SK-N-SH (cell line): ENCODE results near the gene PLEKHA8. TPM values are rescaled to one million over a fixed set of nuclear protein-coding genes. Genes with fewer than 3 reads are reported as not detected.

Source experiments
- CTCF ChIA-PET: fragments of 300-600, 350-600 bp; formaldehyde crosslinking; extraction: SDS; loops from one replicate; lab custom pipeline; 2021; lab: Yijun Ruan, JAX
- POLR2A ChIA-PET: fragments of 350-600 bp; sonication (Branson Sonifier 250); formaldehyde crosslinking; extraction: SDS; loops from one replicate; lab custom pipeline; 2020; ENCODE audit warnings: antibody characterized with exemption, inconsistent platforms; lab: Yijun Ruan, JAX
- DNase-seq: peaks from one replicate; pipeline ENCODE4 v3.0.0; 2012
- H2AFZ ChIP-seq: fragments of 200-600 bp; sonication (generic); 2 replicates; pipeline ENCODE4 v1.8.1; 2016; ENCODE audit warnings: antibody characterized with exemption, mild to moderate bottlenecking, low read depth
- H3F3A ChIP-seq: fragments of 200-600 bp; sonication (generic); replicated peaks from 2 replicates; pipeline ENCODE3; 2016; ENCODE audit warnings: antibody characterized with exemption, mild to moderate bottlenecking; ENCODE audit not compliant: insufficient read depth
- H3K27ac ChIP-seq, 2 experiments: fragments of 200-500 bp in 1 of 2; fragments of 200-600 bp in 1 of 2; sonication (Bioruptor generic) in 1 of 2; sonication (generic), shearing (Covaris generic) in 1 of 2; 2 replicates each; pipeline versions ENCODE4 v1.5.1 to v1.6.1; 2014 to 2016; ENCODE audit warnings: low read depth in 2 of 2, inconsistent platforms in 1 of 2, low read length in 1 of 2, mild to moderate bottlenecking in 1 of 2, mixed read lengths in 1 of 2
- H3K27me3 ChIP-seq: fragments of 200-600 bp; sonication (generic), shearing (Covaris generic); 2 replicates; pipeline ENCODE4 v1.6.1; 2016; ENCODE audit warnings: mixed run types; ENCODE audit not compliant: insufficient read depth
- H3K36me3 ChIP-seq, 2 experiments: fragments of 200-500 bp in 1 of 2; fragments of 200-600 bp in 1 of 2; sonication (Bioruptor generic) in 1 of 2; sonication (generic) in 1 of 2; replicated peaks in 1 of 2; 2 replicates each; pipeline versions ENCODE3 to v1.5.1; 2014 to 2016; ENCODE audit warnings: low read length in 1 of 2, mild to moderate bottlenecking in 1 of 2; ENCODE audit not compliant: insufficient read depth in 2 of 2, control insufficient read depth in 1 of 2
- H3K4me1 ChIP-seq, 2 experiments: fragments of 200-500 bp in 1 of 2; fragments of 200-600 bp in 1 of 2; sonication (Bioruptor generic) in 1 of 2; sonication (generic), shearing (Covaris generic) in 1 of 2; 2 replicates each; pipeline versions ENCODE4 v1.5.1 to v1.6.1; 2014 to 2016; ENCODE audit warnings: low read depth in 1 of 2, low read length in 1 of 2, mixed run types in 1 of 2; ENCODE audit not compliant: insufficient read depth in 2 of 2, control insufficient read depth in 1 of 2
- H3K4me2 ChIP-seq: fragments of 200-600 bp; sonication (generic), shearing (Covaris generic); 2 replicates; pipeline ENCODE4 v1.6.1; 2017; ENCODE audit warnings: mixed run types
- H3K4me3 ChIP-seq, 2 experiments: fragments of 200-500 bp in 1 of 2; fragments of 200-600 bp in 1 of 2; sonication (Bioruptor generic) in 1 of 2; sonication (generic), shearing (Covaris generic) in 1 of 2; 2 replicates each; pipeline versions ENCODE4 v1.5.1 to v1.8.1; 2014 to 2016; ENCODE audit warnings: low read depth in 2 of 2, inconsistent platforms in 1 of 2, low read length in 1 of 2, mild to moderate bottlenecking in 1 of 2, mixed read lengths in 1 of 2, moderate library complexity in 1 of 2
- H3K79me2 ChIP-seq: fragments of 200-600 bp; sonication (generic); 2 replicates; pipeline ENCODE4 v1.8.1; 2017; ENCODE audit warnings: mild to moderate bottlenecking; ENCODE audit not compliant: insufficient read depth
- H3K9ac ChIP-seq: fragments of 200-600 bp; sonication (generic); 2 replicates; pipeline ENCODE4 v1.6.1; 2017; ENCODE audit warnings: mixed run types
- H3K9me2 ChIP-seq: fragments of 200-600 bp; sonication (generic); 2 replicates; pipeline ENCODE4 v1.6.1; 2017; ENCODE audit warnings: mixed run types
- H3K9me3 ChIP-seq: fragments of 200-600 bp; sonication (generic); 2 replicates; pipeline ENCODE4 v1.6.1; 2017; ENCODE audit warnings: mixed run types, mild to moderate bottlenecking, moderate library complexity
- H4K20me1 ChIP-seq: fragments of 200-600 bp; sonication (generic); 2 replicates; pipeline ENCODE4 v1.6.1; 2017; ENCODE audit warnings: mild to moderate bottlenecking, mixed run types; ENCODE audit not compliant: insufficient read depth
- ELF1 ChIP-seq: IDR thresholded peaks from 2 replicates; pipeline ENCODE4 v1.4.0; 2012
- EP300 ChIP-seq, 2 experiments: IDR thresholded peaks; 2 replicates each; pipeline versions ENCODE4 v1.4.0 to v1.6.1; 2012; ENCODE audit warnings: borderline replicate concordance in 1 of 2, low read depth in 1 of 2, low read length in 1 of 2
- FOSL2 ChIP-seq: IDR thresholded peaks from 2 replicates; pipeline ENCODE4 v1.4.0; 2012; ENCODE audit warnings: low read depth, mild to moderate bottlenecking, moderate library complexity, borderline replicate concordance
- FOXM1 ChIP-seq: IDR thresholded peaks from 2 replicates; pipeline ENCODE4 v1.4.0; 2012; ENCODE audit warnings: low read depth, mild to moderate bottlenecking
- JUND ChIP-seq: IDR thresholded peaks from 2 replicates; pipeline ENCODE4 v1.4.0; 2012
- MEF2A ChIP-seq: IDR thresholded peaks from 2 replicates; pipeline ENCODE4 v1.4.0; 2012; ENCODE audit warnings: low read depth, borderline replicate concordance
- MXI1 ChIP-seq: IDR thresholded peaks from 2 replicates; pipeline ENCODE4 v1.6.1; 2012; ENCODE audit warnings: mild to moderate bottlenecking, low read depth, low read length, improper control_type of control experiment
- NRF1 ChIP-seq: IDR thresholded peaks from 2 replicates; pipeline ENCODE4 v1.6.1; 2012; ENCODE audit warnings: low read depth, mild to moderate bottlenecking, low read length
- POLR2AphosphoS5 ChIP-seq: IDR thresholded peaks from 2 replicates; pipeline ENCODE4 v1.6.1; 2012; ENCODE audit warnings: low read depth, low read length
- RAD21 ChIP-seq: IDR thresholded peaks from 2 replicates; pipeline ENCODE4 v1.6.1; 2012; ENCODE audit warnings: mild to moderate bottlenecking, low read length
- RXRA ChIP-seq: IDR thresholded peaks from 2 replicates; pipeline ENCODE4 v1.4.0; 2012; ENCODE audit warnings: low read depth, mild to moderate bottlenecking, borderline replicate concordance
- SIN3A ChIP-seq: IDR thresholded peaks from 2 replicates; pipeline ENCODE4 v1.6.1; 2012; ENCODE audit warnings: low read depth, mild to moderate bottlenecking, low read length, moderate library complexity, borderline replicate concordance
- SMC3 ChIP-seq: IDR thresholded peaks from 2 replicates; pipeline ENCODE4 v1.6.1; 2012; ENCODE audit warnings: low read depth, low read length, improper control_type of control experiment
- TAF1 ChIP-seq: IDR thresholded peaks from 2 replicates; pipeline ENCODE4 v1.6.1; 2012; ENCODE audit warnings: low read depth, mild to moderate bottlenecking, low read length, moderate library complexity, borderline replicate concordance
- TCF12 ChIP-seq: IDR thresholded peaks from 2 replicates; pipeline ENCODE4 v1.4.0; 2012
- YY1 ChIP-seq: IDR thresholded peaks from 2 replicates; pipeline ENCODE4 v1.4.0; 2012; ENCODE audit warnings: low read depth, mild to moderate bottlenecking
- polyA plus RNA-seq, 3 experiments: library from polyadenylated mRNA; depleted of rRNA; stranded (reverse); fragments of >200 nt; gene quantifications; 2 replicates each; pipeline ENCODE4 v1.2.3, GENCODE V29; 2012
- TF ChIP-seq, protein P1 (sequence below): IDR thresholded peaks from 2 replicates; pipeline ENCODE4; 2012
- TF ChIP-seq, protein P2 (sequence below): IDR thresholded peaks from 2 replicates; pipeline ENCODE4 v1.4.0; 2012; ENCODE audit warnings: low read depth, borderline replicate concordance
- TF ChIP-seq, protein P3 (sequence below): IDR thresholded peaks from 2 replicates; pipeline ENCODE4 v1.4.0; 2012; ENCODE audit warnings: low read depth, borderline replicate concordance
- TF ChIP-seq, protein P4 (sequence below): IDR thresholded peaks from 2 replicates; pipeline ENCODE4 v1.6.1; 2012; ENCODE audit warnings: mild to moderate bottlenecking, low read depth, low read length, moderate library complexity

The PLEKHA8 gene
- polyA plus RNA-seq, 1 of the 3 experiments (the other 2 are of a cell fraction): 4.9 TPM

DNA sequence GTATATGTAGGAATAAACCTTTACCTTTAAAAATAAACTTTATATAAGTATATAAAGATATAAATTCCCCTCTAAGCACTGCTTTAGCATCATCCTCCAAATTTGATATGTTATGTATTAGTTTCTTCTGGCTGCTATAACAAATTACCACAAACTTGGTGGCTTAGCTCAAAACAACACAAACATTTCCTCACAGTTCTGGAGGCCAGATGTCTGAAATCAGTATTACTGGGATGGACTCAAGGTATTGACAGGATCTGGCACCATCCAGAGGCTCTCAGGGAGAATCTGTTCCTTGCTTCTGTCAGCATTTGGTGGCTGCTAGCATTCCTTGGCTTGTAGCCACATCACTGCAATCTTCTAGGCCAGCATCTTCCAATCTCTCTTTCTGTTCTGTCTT, 31.9 kb upstream of the PLEKHA8 start:
- H4K20me1 ChIP-seq: no peaks in the 10 kb centered on the region
- H3K9ac ChIP-seq: no peak overlapping the region
- no peaks in the 10 kb centered on the region for H3K79me2 ChIP-seq
- H3K4me2 ChIP-seq: no peak overlapping the region
- no peak for DNase-seq
- no peak overlapping the region for H3K4me3 ChIP-seq
- no peaks in the 10 kb centered on the region; a peak in 1 of 4 replicates for H3K4me1 ChIP-seq
- peaks cover 0 to 15% of the 10 kb centered on the region in 2 experiments for H3K36me3 ChIP-seq
- ChIA-PET POLR2A (no interaction called here), CTCF (interaction anchor here (0.8 to 1.0 kb wide), 2 partner anchors 67 to 373 kb away, joined by 3 read pairs; no protein-coding TSS in a partner anchor)
- H3K9me3 ChIP-seq: peaks cover 34% of the 10 kb centered on the region
- H3K9me2 ChIP-seq: no peaks in the 10 kb centered on the region
- H3K27me3 ChIP-seq: no peaks in the 10 kb centered on the region
- TF ChIP-seq TAF1 (no peak), MXI1 (no peak), JUND (no peak), RXRA (no peak), FOXM1 (no peak), TCF12 (no peak), RAD21 (no peak), ELF1 (no peak), SIN3A (no peak), SMC3 (no peak)
- TF ChIP-seq, protein P1, sequence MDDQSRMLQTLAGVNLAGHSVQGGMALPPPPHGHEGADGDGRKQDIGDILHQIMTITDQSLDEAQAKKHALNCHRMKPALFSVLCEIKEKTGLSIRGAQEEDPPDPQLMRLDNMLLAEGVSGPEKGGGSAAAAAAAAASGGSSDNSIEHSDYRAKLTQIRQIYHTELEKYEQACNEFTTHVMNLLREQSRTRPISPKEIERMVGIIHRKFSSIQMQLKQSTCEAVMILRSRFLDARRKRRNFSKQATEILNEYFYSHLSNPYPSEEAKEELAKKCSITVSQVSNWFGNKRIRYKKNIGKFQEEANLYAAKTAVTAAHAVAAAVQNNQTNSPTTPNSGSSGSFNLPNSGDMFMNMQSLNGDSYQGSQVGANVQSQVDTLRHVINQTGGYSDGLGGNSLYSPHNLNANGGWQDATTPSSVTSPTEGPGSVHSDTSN: no peak
- TF ChIP-seq, protein P2, sequence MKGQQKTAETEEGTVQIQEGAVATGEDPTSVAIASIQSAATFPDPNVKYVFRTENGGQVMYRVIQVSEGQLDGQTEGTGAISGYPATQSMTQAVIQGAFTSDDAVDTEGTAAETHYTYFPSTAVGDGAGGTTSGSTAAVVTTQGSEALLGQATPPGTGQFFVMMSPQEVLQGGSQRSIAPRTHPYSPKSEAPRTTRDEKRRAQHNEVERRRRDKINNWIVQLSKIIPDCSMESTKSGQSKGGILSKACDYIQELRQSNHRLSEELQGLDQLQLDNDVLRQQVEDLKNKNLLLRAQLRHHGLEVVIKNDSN: no peak
- H2AFZ ChIP-seq: no peak overlapping the region
- no peaks in the 10 kb centered on the region for H3F3A ChIP-seq
- H3K27ac ChIP-seq: no peak overlapping the region

DNA sequence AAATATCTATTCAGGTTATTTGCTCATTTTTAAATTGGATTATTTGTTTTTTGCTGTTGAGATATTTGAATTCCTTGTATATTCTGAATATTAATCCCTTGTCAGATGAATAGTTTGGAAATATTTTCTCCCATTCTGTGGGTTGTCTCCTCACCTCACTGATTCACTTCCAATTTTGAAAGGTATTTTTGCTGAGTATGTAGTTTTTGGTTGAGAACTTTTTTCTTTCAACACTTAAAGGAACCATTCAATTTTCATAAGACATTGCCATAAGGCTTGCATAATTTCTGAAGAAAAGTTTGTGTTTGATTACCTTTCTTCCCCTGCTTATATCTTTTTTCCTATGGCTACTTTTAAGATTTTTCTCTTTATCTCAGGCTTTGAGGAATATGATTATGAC, 29.7 kb upstream of the PLEKHA8 start:
- no peak for TF ChIP-seq TCF12
- TF ChIP-seq POLR2AphosphoS5: no peak
- TF ChIP-seq YY1: no peak
- TF ChIP-seq SMC3: no peak
- TF ChIP-seq, protein P3, sequence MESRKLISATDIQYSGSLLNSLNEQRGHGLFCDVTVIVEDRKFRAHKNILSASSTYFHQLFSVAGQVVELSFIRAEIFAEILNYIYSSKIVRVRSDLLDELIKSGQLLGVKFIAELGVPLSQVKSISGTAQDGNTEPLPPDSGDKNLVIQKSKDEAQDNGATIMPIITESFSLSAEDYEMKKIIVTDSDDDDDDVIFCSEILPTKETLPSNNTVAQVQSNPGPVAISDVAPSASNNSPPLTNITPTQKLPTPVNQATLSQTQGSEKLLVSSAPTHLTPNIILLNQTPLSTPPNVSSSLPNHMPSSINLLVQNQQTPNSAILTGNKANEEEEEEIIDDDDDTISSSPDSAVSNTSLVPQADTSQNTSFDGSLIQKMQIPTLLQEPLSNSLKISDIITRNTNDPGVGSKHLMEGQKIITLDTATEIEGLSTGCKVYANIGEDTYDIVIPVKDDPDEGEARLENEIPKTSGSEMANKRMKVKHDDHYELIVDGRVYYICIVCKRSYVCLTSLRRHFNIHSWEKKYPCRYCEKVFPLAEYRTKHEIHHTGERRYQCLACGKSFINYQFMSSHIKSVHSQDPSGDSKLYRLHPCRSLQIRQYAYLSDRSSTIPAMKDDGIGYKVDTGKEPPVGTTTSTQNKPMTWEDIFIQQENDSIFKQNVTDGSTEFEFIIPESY: no peak
- TF ChIP-seq MEF2A: no peak
- no peak for TF ChIP-seq EP300 (IDR thresholded peaks at IDR 0.05; ENCODE audit: borderline replicate concordance in 1 of 2, low read depth in 1 of 2, low read length in 1 of 2)
- TF ChIP-seq, protein P4, sequence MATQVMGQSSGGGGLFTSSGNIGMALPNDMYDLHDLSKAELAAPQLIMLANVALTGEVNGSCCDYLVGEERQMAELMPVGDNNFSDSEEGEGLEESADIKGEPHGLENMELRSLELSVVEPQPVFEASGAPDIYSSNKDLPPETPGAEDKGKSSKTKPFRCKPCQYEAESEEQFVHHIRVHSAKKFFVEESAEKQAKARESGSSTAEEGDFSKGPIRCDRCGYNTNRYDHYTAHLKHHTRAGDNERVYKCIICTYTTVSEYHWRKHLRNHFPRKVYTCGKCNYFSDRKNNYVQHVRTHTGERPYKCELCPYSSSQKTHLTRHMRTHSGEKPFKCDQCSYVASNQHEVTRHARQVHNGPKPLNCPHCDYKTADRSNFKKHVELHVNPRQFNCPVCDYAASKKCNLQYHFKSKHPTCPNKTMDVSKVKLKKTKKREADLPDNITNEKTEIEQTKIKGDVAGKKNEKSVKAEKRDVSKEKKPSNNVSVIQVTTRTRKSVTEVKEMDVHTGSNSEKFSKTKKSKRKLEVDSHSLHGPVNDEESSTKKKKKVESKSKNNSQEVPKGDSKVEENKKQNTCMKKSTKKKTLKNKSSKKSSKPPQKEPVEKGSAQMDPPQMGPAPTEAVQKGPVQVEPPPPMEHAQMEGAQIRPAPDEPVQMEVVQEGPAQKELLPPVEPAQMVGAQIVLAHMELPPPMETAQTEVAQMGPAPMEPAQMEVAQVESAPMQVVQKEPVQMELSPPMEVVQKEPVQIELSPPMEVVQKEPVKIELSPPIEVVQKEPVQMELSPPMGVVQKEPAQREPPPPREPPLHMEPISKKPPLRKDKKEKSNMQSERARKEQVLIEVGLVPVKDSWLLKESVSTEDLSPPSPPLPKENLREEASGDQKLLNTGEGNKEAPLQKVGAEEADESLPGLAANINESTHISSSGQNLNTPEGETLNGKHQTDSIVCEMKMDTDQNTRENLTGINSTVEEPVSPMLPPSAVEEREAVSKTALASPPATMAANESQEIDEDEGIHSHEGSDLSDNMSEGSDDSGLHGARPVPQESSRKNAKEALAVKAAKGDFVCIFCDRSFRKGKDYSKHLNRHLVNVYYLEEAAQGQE: no peak
- no peak for TF ChIP-seq NRF1
- TF ChIP-seq FOSL2: no peak
- TF ChIP-seq, all 33 proteins: peak for 0
- H3K9ac ChIP-seq: no peak overlapping the region
- no peaks in the 10 kb centered on the region for H3K9me2 ChIP-seq
- peaks cover 24% of the 10 kb centered on the region for H3K9me3 ChIP-seq
- H4K20me1 ChIP-seq: no peaks in the 10 kb centered on the region
- peaks cover 0 to 15% of the 10 kb centered on the region in 2 experiments for H3K36me3 ChIP-seq
- DNase-seq: no peak
- no peaks in the 10 kb centered on the region for H3F3A ChIP-seq
- H3K27ac ChIP-seq: no peak overlapping the region
- ChIA-PET POLR2A (no interaction called here), CTCF (interaction anchor here (1.4 kb wide), 1 partner anchor 76 kb away, joined by 5 read pairs; no protein-coding TSS in a partner anchor)
- no peaks in the 10 kb centered on the region; a peak in 1 of 4 replicates for H3K4me1 ChIP-seq
- no peak overlapping the region for H2AFZ ChIP-seq
- no peak overlapping the region for H3K4me3 ChIP-seq
- H3K79me2 ChIP-seq: no peaks in the 10 kb centered on the region
- no peak overlapping the region for H3K4me2 ChIP-seq
- H3K27me3 ChIP-seq: no peaks in the 10 kb centered on the region
